Cortex of kidney (tissue), 1 donor: ENCODE results near the gene EFCAB12.
"Not testable (repeated sequence)": the region's sequence is repeated elsewhere in the genome, so short reads cannot be mapped to it uniquely, and the experiment has no call there.

Source experiments
- DNase-seq: peaks from one replicate; lab custom pipeline; 2025; lab: John Stamatoyannopoulos, UW

The EFCAB12 gene

GRCh38 chr3:129421236-129421883 is 7.1 kb downstream of the EFCAB12 start:
- DNase-seq, result no peak

DNA sequence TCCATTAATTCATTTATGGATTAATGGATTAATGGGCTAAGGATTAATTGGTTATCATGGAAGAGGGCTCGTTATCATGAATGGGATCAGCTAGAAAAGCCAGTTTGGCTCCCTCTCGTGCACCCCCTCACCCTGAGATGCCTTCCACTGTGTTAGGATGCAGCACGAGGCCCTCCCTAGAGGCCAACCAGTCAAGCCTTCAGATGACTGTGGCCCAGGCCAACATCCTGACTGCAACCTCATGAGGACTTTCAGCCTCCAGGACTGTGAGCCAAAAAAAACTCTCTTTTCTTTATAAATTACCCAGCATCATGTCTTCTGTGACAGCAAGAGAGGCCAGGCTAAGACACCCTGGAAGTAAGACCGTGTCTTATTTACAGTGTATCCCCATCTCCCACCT is 9.0 kb downstream of the EFCAB12 start:
- DNase-seq, result no peak

DNA sequence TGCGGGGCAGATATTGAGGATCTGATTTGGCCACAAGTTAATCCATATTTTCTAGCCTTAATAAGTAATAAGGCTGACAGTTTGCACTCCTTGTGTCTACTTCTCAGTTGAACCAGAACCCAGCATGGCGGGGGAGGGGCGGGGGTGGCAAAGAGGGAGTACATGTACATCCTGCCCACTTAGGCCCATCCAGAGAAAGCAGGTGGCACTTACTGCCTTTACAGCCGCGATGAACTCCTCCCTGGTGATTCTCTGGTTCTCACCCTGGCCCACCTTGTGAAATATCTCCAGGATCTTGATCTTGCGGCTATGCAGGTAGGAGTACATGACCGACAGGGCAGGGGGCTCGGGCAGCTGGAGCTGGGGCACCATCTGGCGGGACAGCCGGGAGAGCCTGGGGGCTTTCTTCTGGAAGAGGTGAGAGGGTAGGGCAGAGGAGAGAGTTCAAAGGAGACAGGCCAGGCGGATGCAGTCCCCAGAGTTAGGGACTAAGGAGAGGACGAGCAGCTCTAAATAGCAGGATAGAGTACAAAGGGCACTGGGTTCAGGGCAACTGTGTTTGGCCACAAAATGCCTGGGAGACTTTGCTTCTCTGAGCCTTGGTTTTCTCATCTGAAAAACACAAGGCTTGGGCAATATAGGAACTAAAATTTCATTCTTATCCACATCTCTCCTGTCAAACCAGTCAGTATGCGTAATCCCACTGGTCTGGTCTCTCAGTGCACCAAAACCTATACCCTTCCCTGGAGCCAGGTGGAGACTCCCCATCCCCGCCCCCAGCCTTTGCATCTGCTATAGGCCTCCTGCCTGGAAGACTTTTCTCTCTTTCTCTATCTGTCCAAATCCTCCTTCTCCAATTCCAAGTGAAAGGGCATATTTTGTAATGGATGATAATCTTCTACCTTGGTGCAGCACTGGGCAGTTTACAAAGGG is 10.1 kb downstream of the EFCAB12 start:
- DNase-seq, result no peak

- DNase-seq, result no peak
These were observed 11.1 kb downstream of the EFCAB12 start for GRCh38 chr3:129417326-129417725.

GRCh38 chr3:129416415-129416814 is 12.0 kb downstream of the EFCAB12 start:
- DNase-seq, result no peak

DNA sequence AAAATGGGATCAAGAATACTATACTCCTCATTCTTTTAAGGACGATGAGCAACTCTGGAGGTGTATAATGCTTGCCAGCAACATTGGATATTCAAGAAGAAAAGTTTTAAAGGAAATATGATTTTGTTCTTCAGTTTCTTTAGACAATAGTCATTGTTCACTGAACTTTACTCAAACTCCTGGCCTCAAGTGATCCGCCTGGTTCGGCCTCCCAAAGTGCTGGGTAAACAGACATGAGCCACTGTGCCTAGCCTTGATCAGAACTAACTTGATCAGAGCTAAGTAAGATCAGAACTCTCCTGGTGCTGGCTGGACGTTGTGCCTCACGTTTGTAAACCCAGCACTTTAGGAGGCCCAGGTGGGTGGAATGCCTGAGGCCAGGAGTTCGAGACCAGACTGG is 12.6 kb downstream of the EFCAB12 start:
- DNase-seq, result no peak

GRCh38 chr3:129415378-129415777 is 13.1 kb downstream of the EFCAB12 start:
- no peak for DNase-seq

DNA sequence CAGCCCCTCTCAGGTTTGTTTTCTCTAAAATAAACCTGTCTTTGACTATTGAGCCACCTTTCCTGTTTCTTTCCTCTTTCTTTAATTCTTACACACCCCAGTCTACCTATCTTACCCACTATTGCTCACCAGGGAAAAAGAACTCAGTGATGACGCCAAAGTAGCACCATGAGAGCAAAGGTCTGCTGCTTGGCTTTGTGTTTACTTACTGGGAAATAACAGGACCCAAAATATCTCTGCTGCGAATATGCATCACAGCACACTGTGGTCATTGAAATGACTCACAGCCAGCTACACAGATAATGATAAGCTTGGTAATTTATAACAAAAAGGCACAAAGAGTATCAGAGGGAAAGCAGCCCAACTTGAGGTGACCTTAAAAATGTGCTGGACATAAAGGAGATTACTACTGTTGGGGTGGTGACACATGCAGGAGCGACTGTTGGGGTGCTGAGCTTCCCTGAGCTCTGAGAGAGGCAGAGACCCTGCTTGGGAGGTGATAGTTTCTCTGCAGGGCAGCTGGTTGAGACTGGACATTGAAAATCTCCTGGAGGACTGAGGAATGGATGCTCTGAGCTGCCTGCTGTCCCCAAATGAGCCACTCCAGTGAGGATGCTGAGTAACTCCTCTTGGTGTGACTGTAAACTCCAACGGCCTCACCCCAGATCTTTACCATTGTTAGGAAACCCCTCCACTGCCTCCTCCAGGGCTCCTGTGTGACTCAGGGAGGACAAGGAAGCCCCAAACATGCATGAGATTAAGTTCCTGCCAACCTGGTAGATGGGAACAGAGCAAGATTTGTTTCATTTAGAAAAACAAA is 14.5 kb downstream of the EFCAB12 start:
- DNase-seq, result no peak

- DNase-seq, result not testable (repeated sequence)
These were observed 15.2 kb downstream of the EFCAB12 start for GRCh38 chr3:129413238-129413637.

GRCh38 chr3:129412542-129413198 is 15.8 kb downstream of the EFCAB12 start:
- no peak for DNase-seq

DNA sequence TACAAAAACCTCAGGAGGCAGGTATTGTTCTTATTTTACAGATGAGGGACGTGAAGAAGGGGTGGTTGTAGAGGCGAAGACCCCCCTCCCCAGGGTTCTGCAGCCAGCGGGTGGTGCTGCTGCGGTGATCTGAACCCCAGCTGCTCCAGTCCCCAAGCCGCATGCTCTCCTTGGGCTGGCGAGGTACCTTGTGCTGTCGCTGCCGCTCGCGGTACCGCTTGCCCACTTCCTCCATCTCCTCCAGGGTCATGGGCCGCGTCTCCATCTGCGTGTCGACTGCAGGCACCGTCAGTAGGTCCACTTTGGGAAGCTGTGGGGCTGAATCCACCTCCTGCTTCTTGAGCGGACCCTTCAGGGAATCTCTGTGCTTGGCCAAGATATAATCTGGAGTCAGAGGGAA is 17.5 kb downstream of the EFCAB12 start:
- DNase-seq, result no peak

DNA sequence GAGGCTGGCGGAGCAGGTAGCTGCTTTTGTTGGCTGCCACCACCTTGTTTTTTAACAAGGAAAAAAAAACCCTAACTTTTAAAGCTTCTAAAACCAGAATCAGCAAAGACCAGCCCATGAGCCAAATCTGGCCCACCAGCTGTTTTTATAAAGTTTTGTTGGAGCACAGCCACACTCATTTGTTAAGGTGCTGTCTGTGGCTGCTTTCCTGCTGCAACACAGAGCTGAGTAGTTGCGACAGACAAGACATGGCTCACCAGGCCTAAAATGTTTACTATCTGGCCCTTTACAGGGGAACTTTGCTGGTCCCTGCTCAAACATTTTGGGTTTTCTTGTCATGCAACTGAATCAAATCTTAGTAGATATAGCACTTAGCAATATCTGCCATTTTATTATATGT is 18.9 kb downstream of the EFCAB12 start:
- no peak for DNase-seq

DNA sequence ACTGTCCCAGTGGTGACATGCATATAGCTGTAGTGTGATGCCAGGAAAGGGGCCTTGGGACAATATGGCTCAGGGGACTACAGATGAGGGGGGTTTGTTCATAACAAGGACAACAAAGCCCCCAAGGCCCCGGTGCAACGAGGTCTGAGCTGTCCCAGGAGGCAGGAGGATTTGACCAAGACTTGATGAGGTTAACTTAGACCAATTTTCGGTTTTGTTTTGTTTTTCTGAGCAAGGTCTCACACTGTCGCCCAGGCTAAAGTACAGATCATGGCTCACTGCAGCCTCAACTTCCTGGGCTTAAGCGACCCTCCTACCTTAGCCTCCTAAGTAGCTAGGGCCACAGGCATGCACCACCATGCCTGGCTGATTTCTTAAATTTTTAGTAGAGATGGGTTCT is 23.8 kb downstream of the EFCAB12 start:
- DNase-seq, result no peak

- no peak for DNase-seq
These were observed 24.3 kb downstream of the EFCAB12 start for GRCh38 chr3:129404130-129404529.

DNA sequence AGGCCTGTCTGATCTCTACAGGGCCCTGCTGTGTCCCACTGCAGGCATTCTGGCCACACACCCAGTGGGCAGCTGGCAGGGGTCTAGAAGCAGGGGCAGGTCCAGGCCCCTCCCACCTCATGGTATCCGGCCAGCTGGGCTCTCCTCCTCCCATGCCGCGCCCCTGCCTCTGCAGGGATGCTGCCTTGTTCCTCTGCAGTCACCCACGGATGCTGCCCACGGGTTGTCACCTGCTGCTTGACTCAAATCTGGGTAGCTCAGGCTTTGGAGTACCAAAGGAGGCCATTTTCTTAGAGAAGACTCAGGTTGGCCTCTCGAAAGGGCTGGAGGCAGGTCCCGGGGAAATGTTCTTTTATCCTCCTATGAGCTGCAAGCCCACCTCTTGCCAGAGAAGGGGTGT is 25.0 kb downstream of the EFCAB12 start:
- no peak for DNase-seq

GRCh38 chr3:129402616-129403015 is 25.8 kb downstream of the EFCAB12 start:
- DNase-seq, result no peak

DNA sequence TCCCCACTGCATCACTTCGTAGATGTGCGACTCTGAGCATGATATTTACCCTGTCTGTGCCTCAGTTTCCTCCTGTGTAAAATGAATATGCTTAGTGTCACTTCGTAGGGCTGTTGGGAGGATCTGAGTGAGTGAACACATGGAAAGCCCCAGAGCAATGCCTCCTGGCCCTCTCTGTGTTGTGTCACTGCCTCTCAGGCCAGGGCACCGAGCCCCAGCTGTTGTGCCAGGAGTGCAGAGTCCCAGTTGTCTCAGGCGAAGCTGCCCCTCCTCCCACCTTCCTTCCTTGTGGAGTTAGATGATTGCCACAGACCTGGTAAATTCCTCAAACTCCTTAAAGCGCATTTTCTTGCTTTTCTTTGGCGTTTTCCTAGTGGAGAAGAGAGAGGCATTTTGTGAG is 26.2 kb downstream of the EFCAB12 start:
- DNase-seq, result no peak

DNA sequence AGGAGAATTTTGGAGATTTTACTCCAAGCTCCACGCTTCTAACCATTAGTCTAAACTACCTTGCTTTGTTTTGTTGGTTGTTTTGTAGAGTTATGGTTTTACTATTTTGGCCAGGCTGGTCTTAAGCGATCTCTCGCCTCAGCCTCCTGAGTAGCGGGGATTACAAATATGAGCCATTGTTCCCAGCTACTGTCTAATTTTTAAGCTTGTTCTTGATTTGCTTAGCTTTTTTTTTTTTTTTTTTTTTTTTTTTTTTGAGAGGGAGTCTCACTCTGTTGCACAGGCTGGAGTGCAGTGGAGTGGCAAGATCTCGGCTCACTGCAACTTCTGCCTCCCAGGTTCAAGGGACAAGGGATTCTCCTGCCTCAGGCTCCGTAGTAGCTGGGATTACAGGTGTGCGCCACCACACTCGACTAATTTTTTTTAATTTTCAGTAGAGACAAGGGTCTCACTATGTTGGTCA is 28.5 kb downstream of the EFCAB12 start:
- no peak for DNase-seq

GRCh38 chr3:129399145-129399894 is 29.1 kb downstream of the EFCAB12 start:
- no peak for DNase-seq

- DNase-seq, result no peak
These were observed 29.7 kb downstream of the EFCAB12 start for GRCh38 chr3:129398803-129399144.
